Transverse colon (tissue), 4 donors: ENCODE data around the gene DTX1. TPM values are rescaled to one million over a fixed set of nuclear protein-coding genes. Genes with fewer than 3 reads are reported as not detected.
"Not testable (repeated sequence)": the region's sequence is repeated elsewhere in the genome, so short reads cannot be mapped to it uniquely, and the experiment has no call there.

Experiments
- DNase-seq: peaks from one replicate; pipeline ENCODE4 v3.0.0-alpha.2; 2019
- H3K27ac ChIP-seq, 4 donors: fragments of 200-600 bp; sonication (generic); 2 replicates each; pipeline ENCODE4 v1.5.1; 2016 to 2018; ENCODE audit warnings: inconsistent platforms in 4 of 4
- H3K27me3 ChIP-seq: fragments of 200-600 bp; sonication (generic); 2 replicates; pipeline ENCODE4 v1.5.1; 2017; ENCODE audit warnings: inconsistent platforms
- H3K36me3 ChIP-seq, 4 donors: fragments of 200-600 bp; sonication (generic); 2 replicates each; pipeline ENCODE4 v1.5.1; 2017 to 2019; ENCODE audit warnings: inconsistent platforms in 4 of 4
- H3K4me1 ChIP-seq, 4 donors: fragments of 200-600 bp; sonication (generic); 2 replicates each; pipeline ENCODE4 v1.5.1; 2017 to 2020; ENCODE audit warnings: inconsistent platforms in 4 of 4
- H3K4me3 ChIP-seq, 4 donors: fragments of 200-600 bp; sonication (generic); 1 replicate in 1 of 4; 2 replicates in 3 of 4; pipeline versions ENCODE4 v1.5.1 to v1.6.1; 2017 to 2019; ENCODE audit warnings: inconsistent platforms in 4 of 4
- H3K9me3 ChIP-seq, 2 donors: fragments of 200-600 bp; sonication (generic); 2 replicates each; pipeline ENCODE4 v1.5.1; 2017 to 2019; ENCODE audit warnings: inconsistent platforms in 2 of 2
- EP300 ChIP-seq: sonication (generic); formaldehyde crosslinking; IDR thresholded peaks from one replicate; pipeline ENCODE4 v1.6.1; 2017; ENCODE audit warnings: antibody characterized with exemption, low read depth
- POLR2A ChIP-seq: fragments of 450-650 bp; IDR thresholded peaks from one replicate; pipeline ENCODE4 v1.6.1; 2016; ENCODE audit warnings: antibody characterized with exemption, mild to moderate bottlenecking, moderate library complexity
- POLR2AphosphoS5 ChIP-seq, 3 donors: sonication (generic); formaldehyde crosslinking; IDR thresholded peaks; one replicate each; pipeline ENCODE4 v1.6.1; 2016; ENCODE audit warnings: antibody characterized with exemption in 3 of 3
- WGBS, 2 donors: methylation state at CpG; one replicate each; pipeline ENCODE4 v1.1.5; 2018; ENCODE audit warnings: low coverage in 1 of 2; 5-methylcytosine and 5-hydroxymethylcytosine counted together
- in situ Hi-C, 4 donors: fragments of 200-750 bp; cut with MboI; loops; one replicate each; pipeline versions ENCODE4 v1.15.0 to v1.15.1; 2017; ENCODE audit warnings: low sequenced_read_pairs in 3 of 4, low pct_ligation_motif_present in 1 of 4, low pct_unique_long_range_greater_than_20kb in 1 of 4
- intact Hi-C: fragments of 100-400 bp; cut with DNase I; formaldehyde crosslinking; loops from one replicate; pipeline ENCODE4 v1.15.1; 2023; ENCODE audit warnings: low total_unique reads
- total RNA-seq, 4 donors: library from RNA; depleted of rRNA; stranded (reverse); fragments of >200 nt; gene quantifications; one replicate each; pipeline ENCODE4 v1.1.0, GENCODE V29; 2016
- TF ChIP-seq, protein P1 (sequence below), 5 experiments: fragments of 200-600 bp in 3 of 5; fragments of 450-650 bp in 2 of 5; sonication (generic) in 3 of 5; IDR thresholded peaks; 1 replicate in 2 of 5; 2 replicates in 3 of 5; pipeline ENCODE4 v1.5.1; 2016 to 2017; ENCODE audit warnings: antibody characterized with exemption in 5 of 5, inconsistent platforms in 3 of 5, mild to moderate bottlenecking in 2 of 5, moderate library complexity in 1 of 5

Gene DTX1
- total RNA-seq, 4 donors from 2014 or later = 1.00 to 4.3 (median 3.0) TPM

- Histone ChIP-seq H3K4me1 (no peaks in the 10 kb centered on the region), H3K9me3 (no peaks in the 10 kb centered on the region), H3K27ac (no peak overlapping the region), H3K27me3 (peaks cover 5% of the 10 kb centered on the region), H3K36me3 (no peaks in the 10 kb centered on the region), H3K4me3 (no peak overlapping the region)
- DNase-seq = no peak
- intact Hi-C loops = no loop called here
- in situ Hi-C loops = no loop called here
- 69 to 85% methylated on average over 2 of the region's 2 CpGs for WGBS, 2 donors
- TF ChIP-seq POLR2A = no peak
These were observed 56.9 kb downstream of the DTX1 start for GRCh38 chr12:113113397-113113796.

- intact Hi-C loops (no loop called here), in situ Hi-C loops (no loop called here)
- 93 to 100% methylated on average over 1 to 10 of the region's 19 CpGs for WGBS, 2 donors
These were observed 58.1 kb downstream of the DTX1 start for GRCh38 chr12:113114447-113115178.

GRCh38 chr12:113115455-113116126 lies 59.1 kb downstream of the DTX1 start:
- WGBS, 2 donors = 90% methylated on average over 21 of the region's 22 CpGs; no CpG with 5 or more reads in 1 of the 2 donors
- H3K4me1 ChIP-seq = no peaks in the 10 kb centered on the region
- in situ Hi-C loops (no loop called here), intact Hi-C loops (no loop called here)
- no peaks in the 10 kb centered on the region for H3K36me3 ChIP-seq
- H3K4me3 ChIP-seq = no peak overlapping the region
- H3K27ac ChIP-seq = no peak overlapping the region
- TF ChIP-seq EP300 = no peak
- TF ChIP-seq, protein P1, sequence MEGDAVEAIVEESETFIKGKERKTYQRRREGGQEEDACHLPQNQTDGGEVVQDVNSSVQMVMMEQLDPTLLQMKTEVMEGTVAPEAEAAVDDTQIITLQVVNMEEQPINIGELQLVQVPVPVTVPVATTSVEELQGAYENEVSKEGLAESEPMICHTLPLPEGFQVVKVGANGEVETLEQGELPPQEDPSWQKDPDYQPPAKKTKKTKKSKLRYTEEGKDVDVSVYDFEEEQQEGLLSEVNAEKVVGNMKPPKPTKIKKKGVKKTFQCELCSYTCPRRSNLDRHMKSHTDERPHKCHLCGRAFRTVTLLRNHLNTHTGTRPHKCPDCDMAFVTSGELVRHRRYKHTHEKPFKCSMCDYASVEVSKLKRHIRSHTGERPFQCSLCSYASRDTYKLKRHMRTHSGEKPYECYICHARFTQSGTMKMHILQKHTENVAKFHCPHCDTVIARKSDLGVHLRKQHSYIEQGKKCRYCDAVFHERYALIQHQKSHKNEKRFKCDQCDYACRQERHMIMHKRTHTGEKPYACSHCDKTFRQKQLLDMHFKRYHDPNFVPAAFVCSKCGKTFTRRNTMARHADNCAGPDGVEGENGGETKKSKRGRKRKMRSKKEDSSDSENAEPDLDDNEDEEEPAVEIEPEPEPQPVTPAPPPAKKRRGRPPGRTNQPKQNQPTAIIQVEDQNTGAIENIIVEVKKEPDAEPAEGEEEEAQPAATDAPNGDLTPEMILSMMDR (IDR thresholded peaks at IDR 0.05) = no peak
- TF ChIP-seq POLR2AphosphoS5 (IDR thresholded peaks at IDR 0.05) = no peak
- no peak for TF ChIP-seq POLR2A
- no peak for DNase-seq
- no peaks in the 10 kb centered on the region for H3K9me3 ChIP-seq
- peaks cover 5% of the 10 kb centered on the region for H3K27me3 ChIP-seq

More at GRCh38 chr12:113114447-113115178, 58.1 kb downstream of the DTX1 start:
- H3K36me3 ChIP-seq = no peaks in the 10 kb centered on the region
- H3K4me3 ChIP-seq = no peak overlapping the region
- H3K27me3 ChIP-seq = peaks cover 5% of the 10 kb centered on the region
- DNase-seq = no peak
- no peaks in the 10 kb centered on the region for H3K4me1 ChIP-seq
- no peaks in the 10 kb centered on the region for H3K9me3 ChIP-seq
- TF ChIP-seq EP300 (no peak), POLR2A (no peak), POLR2AphosphoS5 (IDR thresholded peaks at IDR 0.05) (no peak)
- TF ChIP-seq, protein P1 (IDR thresholded peaks at IDR 0.05) = no peak
- no peak overlapping the region for H3K27ac ChIP-seq

- Histone ChIP-seq H3K4me1 (no peaks in the 10 kb centered on the region), H3K4me3 (no peak overlapping the region), H3K27ac (no peak overlapping the region), H3K36me3 (no peaks in the 10 kb centered on the region), H3K27me3 (peaks cover 5% of the 10 kb centered on the region), H3K9me3 (no peaks in the 10 kb centered on the region)
- intact Hi-C loops = no loop called here
- TF ChIP-seq EP300 (no peak), POLR2AphosphoS5 (IDR thresholded peaks at IDR 0.05) (no peak)
- in situ Hi-C loops = no loop called here
- DNase-seq = no peak
- WGBS, 2 donors = 33 to 63% methylated on average over 1 to 6 of the region's 6 CpGs
These were observed 60.3 kb downstream of the DTX1 start for GRCh38 chr12:113116875-113117274.

- 78% methylated on average over 8 of the region's 8 CpGs; no CpG with 5 or more reads in 1 of the 2 donors for WGBS, 2 donors
These were observed 61.2 kb downstream of the DTX1 start for GRCh38 chr12:113117684-113118083.

More at GRCh38 chr12:113117684-113118083, 61.2 kb downstream of the DTX1 start:
- H3K4me1 ChIP-seq, H3K4me3 ChIP-seq, H3K27ac ChIP-seq, H3K27me3 ChIP-seq, H3K9me3 ChIP-seq, in situ Hi-C loops, H3K36me3 ChIP-seq, intact Hi-C loops, DNase-seq: not testable (repeated sequence)
